Measurements from ENCODE around the gene CLIP3.
"Not testable (repeated sequence)": the region's sequence is repeated elsewhere in the genome, so short reads cannot be mapped to it uniquely, and the experiment has no call there.

CLIP3 gene

DNA sequence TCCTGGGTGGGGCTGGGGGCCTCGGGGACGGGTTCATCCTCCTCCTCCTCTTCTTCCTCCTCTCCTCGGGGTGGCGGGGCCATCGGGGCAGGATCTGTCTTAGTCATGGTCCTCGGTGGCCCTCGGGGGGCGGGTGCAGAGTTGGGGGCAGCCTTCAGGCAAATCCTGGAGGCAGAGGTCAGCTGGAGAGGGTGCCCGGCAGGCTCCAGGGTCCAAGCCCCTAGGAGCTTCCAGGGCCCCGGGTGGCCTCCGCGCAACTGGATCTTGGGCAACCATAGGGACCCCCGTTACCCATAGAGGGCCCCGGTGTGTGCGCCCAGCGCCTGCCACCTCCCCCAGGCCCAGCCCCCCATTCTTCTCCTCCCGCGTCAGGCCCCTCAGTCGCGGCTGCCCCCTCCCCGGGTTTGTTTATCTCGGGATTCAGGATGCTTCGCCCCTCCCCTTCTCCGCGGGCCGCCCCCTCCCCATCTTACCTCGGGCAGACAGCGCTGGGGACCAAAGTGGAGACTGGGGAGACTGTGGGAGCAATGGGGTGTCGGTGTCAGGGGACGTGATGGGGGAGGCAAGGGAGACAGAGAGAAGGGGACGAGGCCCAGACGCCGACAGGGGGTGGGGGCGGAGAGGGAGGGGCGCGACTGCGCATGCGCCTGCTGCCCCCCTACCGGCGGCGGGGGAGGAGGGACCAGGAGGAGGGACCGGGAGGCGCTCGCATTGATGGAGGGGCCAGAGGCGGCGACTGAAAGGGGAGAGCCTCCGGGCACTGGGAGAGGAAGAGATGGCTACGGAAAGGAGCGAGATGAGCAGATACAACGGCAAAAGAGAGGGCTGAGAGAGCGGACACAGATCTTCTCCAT lies at the start of gene CLIP3:
Gene CLIP3, minus strand, starts transcription at position 623 of the 854 bp plus-strand sequence. Its CDS starts 516 bp downstream, at position 107.
- peak; percentile 83 for DNase-seq (ENCODE audit: low spot score)

- DNase-seq (ENCODE audit: low spot score): no peak
These were observed 49.2 kb upstream of the CLIP3 start for GRCh38 chr19:36081894-36082293.

DNA sequence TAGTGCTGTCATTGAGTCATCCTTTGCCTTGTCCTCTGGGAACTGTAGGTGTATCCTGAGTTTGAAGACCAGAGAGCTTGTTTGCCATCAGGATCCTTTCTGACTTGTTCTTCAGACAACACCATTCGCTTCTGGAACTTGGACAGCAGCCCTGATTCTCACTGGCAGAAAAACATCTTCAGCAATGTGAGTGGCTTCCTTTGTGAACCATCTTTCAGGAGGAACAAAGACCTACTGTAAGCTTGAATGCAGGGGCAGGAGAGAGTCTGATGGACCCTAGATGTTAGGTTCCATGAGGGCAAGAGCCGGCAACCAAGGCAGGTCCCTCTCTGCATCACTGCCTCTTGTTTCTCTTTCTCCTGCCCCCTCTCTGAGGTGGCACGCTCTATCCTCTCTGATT lies 48.7 kb upstream of the CLIP3 start:
- no peak for DNase-seq (ENCODE audit: low spot score)

DNA sequence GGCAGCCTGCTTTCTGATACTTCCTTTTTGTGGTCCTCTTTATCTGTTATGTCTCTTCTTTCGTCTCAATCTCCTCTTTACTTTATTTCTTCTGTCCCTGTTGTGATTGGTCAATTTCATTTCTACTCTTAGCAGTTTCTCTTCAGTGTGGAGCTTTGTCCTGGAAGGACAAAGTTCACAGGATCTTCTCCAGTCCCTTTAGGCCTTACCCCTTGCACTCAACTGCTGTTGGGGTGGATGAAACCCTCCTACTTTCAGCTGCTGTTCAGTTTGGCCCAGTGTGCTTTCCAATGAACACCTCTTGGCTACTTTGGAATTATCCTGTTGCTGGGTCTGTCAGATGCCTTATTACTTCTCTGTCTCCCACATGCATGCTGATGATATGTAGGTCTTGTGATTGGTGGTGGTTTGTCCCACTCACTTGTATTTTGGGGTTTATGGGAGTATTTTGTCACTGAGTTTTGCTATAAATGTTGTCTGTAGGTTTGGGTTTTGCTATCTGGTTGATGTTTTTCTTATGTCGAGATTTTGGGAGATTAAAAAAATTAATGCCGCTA lies 46.8 kb upstream of the CLIP3 start:
- no peak for DNase-seq (ENCODE audit: low spot score)

DNA sequence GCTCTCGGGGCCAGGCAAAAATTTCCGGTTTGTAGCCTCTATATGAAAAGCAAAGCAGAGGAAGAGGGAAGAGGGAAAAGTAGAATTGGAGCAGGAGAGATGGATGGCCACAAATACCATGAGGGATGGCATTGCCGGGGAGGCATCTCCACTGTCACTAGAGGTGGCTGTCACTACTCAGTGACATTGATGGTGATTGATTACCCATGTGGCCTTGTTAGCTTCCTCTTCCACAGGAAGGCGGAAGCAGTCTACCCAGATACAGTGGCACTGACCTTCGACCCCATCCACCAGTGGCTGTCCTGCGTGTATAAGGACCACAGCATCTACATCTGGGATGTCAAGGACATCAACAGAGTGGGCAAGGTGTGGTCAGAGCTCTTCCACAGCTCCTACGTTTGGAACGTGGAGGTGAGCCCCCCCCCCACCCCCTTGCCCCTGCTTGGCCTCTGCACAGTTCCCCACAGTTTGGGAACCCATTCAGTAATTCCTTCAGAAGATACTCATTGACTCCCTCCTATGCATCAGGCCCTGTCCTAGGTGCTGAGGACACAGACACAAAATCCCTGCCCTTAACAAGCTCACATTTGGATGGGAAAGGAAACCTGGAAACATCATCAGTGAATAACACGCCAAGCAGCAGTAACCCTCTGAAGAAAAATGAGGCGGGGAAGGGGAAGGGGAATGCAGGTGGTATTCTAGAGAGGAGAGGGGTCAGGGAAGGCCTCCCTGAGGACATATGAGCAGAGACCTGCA lies 40.6 kb upstream of the CLIP3 start:
- DNase-seq (ENCODE audit: low spot score): no peak

DNA sequence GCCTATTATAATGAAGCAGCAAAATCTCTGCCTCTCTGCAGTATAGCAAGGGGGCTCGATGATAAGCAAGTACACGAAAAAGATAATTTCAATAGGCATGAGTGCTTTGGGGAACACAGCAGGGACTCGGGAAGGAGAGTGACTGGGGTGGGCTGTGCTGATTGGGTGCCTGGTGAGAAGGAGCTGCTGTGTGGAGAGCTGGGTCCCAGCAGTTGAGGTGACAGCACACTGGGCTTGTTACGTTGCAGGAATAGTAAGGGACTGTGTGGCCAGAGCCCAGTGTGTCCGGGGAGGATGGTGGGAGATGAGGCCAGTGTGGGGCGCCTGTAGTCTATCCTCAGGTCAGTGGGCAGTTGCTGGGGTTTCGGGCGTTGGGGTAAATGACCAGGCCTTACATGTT lies 39.4 kb upstream of the CLIP3 start:
- DNase-seq (ENCODE audit: low spot score): no peak

DNA sequence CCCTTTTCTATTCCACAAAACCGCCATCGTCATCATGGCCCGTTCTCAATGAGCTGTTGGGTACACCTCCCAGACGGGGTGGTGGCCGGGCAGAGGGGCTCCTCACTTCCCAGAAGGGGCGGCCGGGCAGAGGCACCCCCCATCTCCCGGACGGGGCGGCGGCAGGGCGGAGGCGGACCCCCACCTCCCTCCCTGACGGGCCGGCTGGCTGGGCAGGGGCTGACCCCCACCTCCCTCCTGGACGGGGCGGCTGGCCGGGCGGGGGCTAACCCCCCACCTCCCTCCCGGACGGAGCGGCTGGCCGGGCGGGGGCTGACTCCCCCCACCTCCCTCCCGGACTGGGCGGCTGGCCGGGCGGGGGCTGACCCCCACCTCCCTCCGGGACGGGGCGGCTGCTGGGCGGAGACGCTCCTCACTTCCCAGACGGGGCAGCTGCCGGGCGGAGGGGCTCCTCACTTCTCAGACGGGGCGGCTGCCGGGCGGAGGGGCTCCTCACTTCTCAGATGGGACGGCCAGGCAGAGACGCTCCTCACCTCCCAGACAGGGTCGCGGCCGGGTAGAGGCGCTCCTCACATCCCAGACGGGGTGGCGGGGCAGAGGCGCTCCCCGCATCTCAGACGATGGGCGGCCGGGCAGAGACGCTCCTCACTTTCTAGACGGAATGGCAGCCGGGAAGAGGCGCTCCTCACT lies 36.3 kb upstream of the CLIP3 start:
- DNase-seq (ENCODE audit: low spot score): not testable (repeated sequence)

DNA sequence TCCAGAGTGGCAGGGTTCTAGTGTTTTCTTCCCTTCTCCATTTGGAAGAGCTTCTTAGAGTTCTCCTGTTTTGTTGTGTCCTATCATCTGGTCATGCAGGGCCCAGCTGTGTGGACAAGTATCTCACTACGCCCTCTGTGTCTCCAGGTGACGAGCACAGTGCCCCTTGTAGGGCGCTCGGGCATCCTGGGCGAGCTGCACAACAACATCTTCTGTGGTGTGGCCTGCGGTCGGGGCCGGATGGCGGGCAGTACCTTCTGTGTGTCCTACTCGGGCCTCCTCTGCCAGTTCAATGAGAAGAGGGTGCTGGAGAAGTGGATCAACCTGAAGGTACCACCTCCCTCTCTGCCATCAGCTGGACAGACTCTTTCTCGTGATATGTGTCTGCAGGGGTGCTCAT lies 35.0 kb upstream of the CLIP3 start:
- DNase-seq (ENCODE audit: low spot score): no peak

DNA sequence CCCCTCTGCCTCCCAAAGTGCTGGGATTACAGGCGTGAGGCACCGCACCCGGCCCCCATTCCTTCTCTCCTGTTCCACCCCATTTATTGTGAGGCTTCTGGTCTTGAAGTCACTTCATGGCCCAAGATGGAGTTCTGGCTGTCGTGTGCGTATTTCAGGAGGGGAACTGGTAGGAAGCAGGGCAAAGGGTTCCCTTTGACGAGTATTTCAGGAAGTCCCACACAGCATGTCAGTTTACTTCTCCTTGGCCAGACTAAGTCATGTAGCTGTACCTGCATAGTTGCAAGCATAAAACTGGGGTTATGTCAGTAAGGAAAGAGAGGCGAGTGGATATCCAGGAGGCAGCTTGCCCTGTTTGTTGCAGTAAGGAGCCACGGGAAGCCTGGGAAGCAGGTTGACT lies 32.2 kb upstream of the CLIP3 start:
- no peak for DNase-seq (ENCODE audit: low spot score)

DNA sequence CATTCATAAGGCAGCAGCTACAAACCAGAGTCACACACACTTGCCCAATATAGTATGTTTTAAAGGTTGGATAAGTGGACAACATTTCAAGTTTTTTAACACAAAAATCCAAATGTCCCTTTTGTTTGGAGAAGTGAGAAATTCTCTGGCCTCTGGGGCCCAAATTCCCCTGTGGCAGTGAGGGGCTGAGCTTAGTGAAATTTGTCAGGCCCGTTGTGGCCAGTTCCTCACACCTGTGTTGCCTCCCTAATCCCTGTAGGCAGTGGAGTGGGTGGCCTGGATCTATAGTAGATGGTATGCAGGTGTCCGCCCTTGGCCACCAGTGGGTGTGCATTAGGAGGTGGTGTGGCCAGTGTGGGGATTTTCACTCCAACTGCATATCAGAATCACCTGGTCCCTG lies 28.7 kb upstream of the CLIP3 start:
- DNase-seq (ENCODE audit: low spot score): no peak

- peak; percentile 37 for DNase-seq (ENCODE audit: low spot score)
These were observed 27.8 kb upstream of the CLIP3 start for GRCh38 chr19:36060430-36060829.

GRCh38 chr19:36059180-36059910 lies 26.7 kb upstream of the CLIP3 start:
- no peak for DNase-seq (ENCODE audit: low spot score)

- no peak for DNase-seq (ENCODE audit: low spot score)
These were observed 26.0 kb upstream of the CLIP3 start for GRCh38 chr19:36058481-36059179.

GRCh38 chr19:36054733-36055686 lies 22.3 kb upstream of the CLIP3 start, which contains the start of gene WDR62:
Gene WDR62, plus strand, starts transcription at chr19:36054897. Its CDS starts 75 bp downstream, at chr19:36054972.
- DNase-seq (ENCODE audit: low spot score): peak; percentile 99

GRCh38 chr19:36054119-36054732 lies 21.6 kb upstream of the CLIP3 start, which contains the start of gene THAP8:
Gene THAP8, minus strand, starts transcription at chr19:36054285. Its CDS starts 68 bp downstream, at chr19:36054217.
- DNase-seq (ENCODE audit: low spot score): peak; percentile 100

- DNase-seq (ENCODE audit: low spot score): no peak
These were observed 19.0 kb upstream of the CLIP3 start for GRCh38 chr19:36051637-36052036.

GRCh38 chr19:36051236-36051635 lies 18.6 kb upstream of the CLIP3 start:
- no peak for DNase-seq (ENCODE audit: low spot score)

- no peak for DNase-seq (ENCODE audit: low spot score)
These were observed 16.5 kb upstream of the CLIP3 start for GRCh38 chr19:36049080-36049698.

- no peak for DNase-seq (ENCODE audit: low spot score)
These were observed 15.2 kb upstream of the CLIP3 start for GRCh38 chr19:36047835-36048234.
